ENCODE results near the gene SAPCD2. TPM values are rescaled to one million over a fixed set of nuclear protein-coding genes. Genes with fewer than 3 reads are reported as not detected.

SAPCD2 gene
- total RNA-seq, 3 donors from 2014 or later = 2.7 to 11.2 (median 6.0) TPM

GRCh38 chr9:137084526-137084925, 14.2 kb upstream of the SAPCD2 start:
- no peaks in the 10 kb centered on the region for H3K9me3 ChIP-seq
- H3K36me3 ChIP-seq (ENCODE audit: low read depth) = peaks cover 5% of the 10 kb centered on the region
- intact Hi-C loops (cut with DNase I, micrococcal nuclease) = no loop called here
- no peak overlapping the region for H3K4me3 ChIP-seq
- ATAC-seq = no peak
- TF ChIP-seq CTCF (IDR thresholded peaks at IDR 0.05) = no peak
- peak in 1 of 3 donors; percentile 61 for DNase-seq
- H3K4me1 ChIP-seq (ENCODE audit: low read depth) = peaks cover 21% of the 10 kb centered on the region

- Histone ChIP-seq H3K9me3 (no peaks in the 10 kb centered on the region), H3K4me1 (ENCODE audit: low read depth) (peaks cover 30% of the 10 kb centered on the region), H3K36me3 (ENCODE audit: low read depth) (peaks cover 5% of the 10 kb centered on the region), H3K4me3 (no peak overlapping the region)
- ATAC-seq (no peak), DNase-seq (peak in 1 of 3 donors; percentile 70)
- no peak for TF ChIP-seq CTCF (IDR thresholded peaks at IDR 0.05)
- intact Hi-C loops (cut with DNase I, micrococcal nuclease) = no loop called here
Observed at GRCh38 chr9:137083394-137084004, 13.1 kb upstream of the SAPCD2 start.

GRCh38 chr9:137082925-137083290, 12.6 kb upstream of the SAPCD2 start:
- TF ChIP-seq CTCF (IDR thresholded peaks at IDR 0.05) = no peak
- ATAC-seq (no peak), DNase-seq (no peak)
- Histone ChIP-seq H3K36me3 (ENCODE audit: low read depth) (peaks cover 5% of the 10 kb centered on the region), H3K4me1 (ENCODE audit: low read depth) (peaks cover 32% of the 10 kb centered on the region), H3K9me3 (no peaks in the 10 kb centered on the region), H3K4me3 (no peak overlapping the region)
- intact Hi-C loops (cut with DNase I, micrococcal nuclease) = no loop called here

- H3K9me3 ChIP-seq = no peaks in the 10 kb centered on the region
- intact Hi-C loops (cut with DNase I, micrococcal nuclease) = no loop called here
- DNase-seq (peak in 1 of 3 donors; percentile 55), ATAC-seq (no peak)
- H3K4me1 ChIP-seq (ENCODE audit: low read depth) = peaks cover 28% of the 10 kb centered on the region
- no peak overlapping the region for H3K4me3 ChIP-seq
- TF ChIP-seq CTCF (IDR thresholded peaks at IDR 0.05) = no peak
- H3K36me3 ChIP-seq (ENCODE audit: low read depth) = peaks cover 5% of the 10 kb centered on the region
Observed at GRCh38 chr9:137082222-137082924, 12.0 kb upstream of the SAPCD2 start.

- ATAC-seq (no peak), DNase-seq (peak in 1 of 3 donors; percentile 48)
- Histone ChIP-seq H3K9me3 (no peaks in the 10 kb centered on the region), H3K4me1 (ENCODE audit: low read depth) (peaks cover 23% of the 10 kb centered on the region), H3K36me3 (ENCODE audit: low read depth) (no peaks in the 10 kb centered on the region), H3K4me3 (no peak overlapping the region)
- no peak for TF ChIP-seq CTCF (IDR thresholded peaks at IDR 0.05)
- intact Hi-C loops (cut with DNase I, micrococcal nuclease) = no loop called here
Observed at GRCh38 chr9:137080260-137081122, 10.1 kb upstream of the SAPCD2 start.
